A549 (cell line): ENCODE results near the gene CNBP. TPM values are rescaled to one million over a fixed set of nuclear protein-coding genes. Genes with fewer than 3 reads are reported as not detected.

Experiments used
- ATAC-seq, 2 experiments: fragments of 200-7000 bp in 1 of 2; fragments of >200 bp in 1 of 2; cut with Nextera tagmentation in 1 of 2; cut with Tn5 transposase in 1 of 2; 3 replicates each; pipeline versions ENCODE4 v1.8.0 to v1.9.1; 2018 to 2020; ENCODE audit warnings: mild to moderate bottlenecking in 1 of 2, moderate library complexity in 1 of 2
- CTCF ChIA-PET: fragments of 300-600 bp; sonication (Branson Sonifier 250); formaldehyde crosslinking; extraction: SDS; loops from one replicate; lab custom pipeline; 2021; ENCODE audit warnings: antibody characterized with exemption, inconsistent platforms; lab: Yijun Ruan, JAX
- POLR2A ChIA-PET: fragments of 350-600 bp; formaldehyde crosslinking; extraction: SDS; loops from one replicate; lab custom pipeline; 2021; ENCODE audit warnings: antibody characterized with exemption, inconsistent platforms; lab: Yijun Ruan, JAX
- DNase-seq, 2 experiments: peaks; one replicate each; pipeline versions ENCODE4 v3.0.0 to v3.0.0-alpha.2; 2011 to 2016; ENCODE audit warnings: low read depth in 1 of 2, low spot score in 1 of 2
- FAIRE-seq: peaks from 2 replicates; lab custom pipeline; 2011; peaks lifted over from hg19 to GRCh38; lab: Jason Lieb, UNC
- H3K27ac ChIP-seq, 2 experiments: fragments of >200 bp; sonication (Bioruptor Twin); formaldehyde crosslinking; 3 replicates each; pipeline ENCODE4 v1.5.1; 2016 to 2017
- H3K4me1 ChIP-seq: fragments of >200 bp; sonication (Bioruptor Twin); formaldehyde crosslinking; 3 replicates; pipeline ENCODE4 v1.6.1; 2016
- H3K4me2 ChIP-seq: fragments of >200 bp; sonication (Bioruptor Twin); formaldehyde crosslinking; 3 replicates; pipeline ENCODE4 v1.6.1; 2016
- H3K4me3 ChIP-seq: fragments of >200 bp; sonication (Bioruptor Twin); formaldehyde crosslinking; 3 replicates; pipeline ENCODE4 v1.5.1; 2016
- H3K9me3 ChIP-seq: fragments of >200 bp; sonication (Bioruptor Twin); formaldehyde crosslinking; 3 replicates; pipeline ENCODE4 v1.6.1; 2016
- ATOH8 ChIP-seq: fragments of 250-450 bp; sonication (Bioruptor Pico); IDR thresholded peaks from 2 replicates; pipeline ENCODE4 v1.5.0; 2020; ENCODE audit warnings: low read depth, mild to moderate bottlenecking, moderate library complexity
- CBX8 ChIP-seq: fragments of 200-600 bp; sonication (generic); IDR thresholded peaks from 2 replicates; pipeline ENCODE4 v1.6.1; 2016
- CEBPB ChIP-seq, 2 experiments: fragments of >200 bp in 1 of 2; sonication (Bioruptor Twin) in 1 of 2; formaldehyde crosslinking in 1 of 2; IDR thresholded peaks; 2 replicates each; pipeline ENCODE4 v1.6.1; 2012 to 2016
- ELK1 ChIP-seq: fragments of 150-350 bp; IDR thresholded peaks from 2 replicates; pipeline ENCODE4 v1.6.1; 2014; ENCODE audit warnings: low read depth, mild to moderate bottlenecking, low read length
- HEYL ChIP-seq: fragments of 250-450 bp; sonication (Bioruptor Pico); IDR thresholded peaks from 2 replicates; pipeline ENCODE4 v1.8.0; 2021; ENCODE audit warnings: mild to moderate bottlenecking, moderate library complexity
- HOXB5 ChIP-seq: fragments of 250-450 bp; sonication (Bioruptor Pico); IDR thresholded peaks from 2 replicates; pipeline ENCODE4 v1.5.0; 2020; ENCODE audit warnings: mild to moderate bottlenecking, moderate library complexity
- KDM1A ChIP-seq: fragments of 200-600 bp; sonication (generic); IDR thresholded peaks from 2 replicates; pipeline ENCODE4 v1.6.1; 2016; ENCODE audit warnings: low read depth, mild to moderate bottlenecking
- MYC ChIP-seq: IDR thresholded peaks from 2 replicates; pipeline ENCODE4 v1.6.1; 2012; ENCODE audit warnings: mild to moderate bottlenecking, inconsistent platforms, low read length, improper control_type of control experiment, borderline replicate concordance
- NR3C1 ChIP-seq: fragments of >200 bp; sonication (Bioruptor Twin); formaldehyde crosslinking; IDR thresholded peaks from 3 replicates; pipeline ENCODE4 v1.6.1; 2017
- RFX5 ChIP-seq: fragments of 450-650 bp; IDR thresholded peaks from 2 replicates; pipeline ENCODE4 v1.7.1; 2014; ENCODE audit warnings: antibody characterized with exemption, mild to moderate bottlenecking, moderate library complexity
- SREBF2 ChIP-seq: fragments of 450-650 bp; IDR thresholded peaks from 2 replicates; pipeline ENCODE4 v1.6.1; 2014; ENCODE audit warnings: mild to moderate bottlenecking, moderate library complexity
- TFCP2L1 ChIP-seq: fragments of 250-450 bp; sonication (Bioruptor Pico); IDR thresholded peaks from 2 replicates; pipeline ENCODE4 v1.5.0; 2021; ENCODE audit warnings: mild to moderate bottlenecking
- TP53 ChIP-seq: fragments of 250-450 bp; sonication (Bioruptor Pico); IDR thresholded peaks from 2 replicates; pipeline ENCODE4 v1.5.0; 2021; ENCODE audit warnings: mild to moderate bottlenecking, moderate library complexity
- USF2 ChIP-seq: fragments of 450-650 bp; IDR thresholded peaks from 2 replicates; pipeline ENCODE4 v1.6.1; 2014; ENCODE audit warnings: antibody characterized with exemption
- ZC3H11A ChIP-seq: fragments of 450-650 bp; IDR thresholded peaks from 2 replicates; pipeline ENCODE4 v1.6.1; 2014; ENCODE audit warnings: antibody characterized with exemption, mild to moderate bottlenecking
- ZFP36 ChIP-seq: fragments of 450-650 bp; IDR thresholded peaks from 2 replicates; pipeline ENCODE4 v1.6.1; 2014; ENCODE audit warnings: borderline replicate concordance; ENCODE audit not compliant: partially characterized antibody
- WGBS: methylation state at CpG from one replicate; pipeline ENCODE4 v1.1.6; 2017; ENCODE audit errors: missing lambda C conversion rate; 5-methylcytosine and 5-hydroxymethylcytosine counted together
- polyA plus RNA-seq, 4 experiments: library from polyadenylated mRNA; depleted of rRNA in 3 of 4; stranded (reverse); fragments of >200 nt; fragmentation: RNase III in 1 of 4; extraction: RNeasy Plus Mini Kit Qiagen cat#74134 plus additional on column Dnase treatment in 1 of 4; gene quantifications; 2 replicates in 3 of 4; 3 replicates in 1 of 4; pipeline ENCODE4 v1.2.3, GENCODE V29; 2011 to 2017
- TF ChIP-seq, protein P1 (sequence below): IDR thresholded peaks from 2 replicates; pipeline ENCODE4 v1.6.1; 2012; ENCODE audit warnings: low read depth, borderline replicate concordance
- TF ChIP-seq, protein P2 (sequence below): fragments of 250-450 bp; sonication (Bioruptor Pico); IDR thresholded peaks from 2 replicates; pipeline ENCODE4 v1.5.0; 2021; ENCODE audit warnings: mild to moderate bottlenecking, moderate library complexity, borderline replicate concordance
- TF ChIP-seq, protein P3 (sequence below): fragments of >200 bp; sonication (Bioruptor Twin); formaldehyde crosslinking; IDR thresholded peaks from 3 replicates; pipeline ENCODE4 v1.5.1; 2016

The CNBP gene
- polyA plus RNA-seq, 2 of the 4 experiments (the other 2 are of a cell fraction), result 312 to 365 TPM

DNA sequence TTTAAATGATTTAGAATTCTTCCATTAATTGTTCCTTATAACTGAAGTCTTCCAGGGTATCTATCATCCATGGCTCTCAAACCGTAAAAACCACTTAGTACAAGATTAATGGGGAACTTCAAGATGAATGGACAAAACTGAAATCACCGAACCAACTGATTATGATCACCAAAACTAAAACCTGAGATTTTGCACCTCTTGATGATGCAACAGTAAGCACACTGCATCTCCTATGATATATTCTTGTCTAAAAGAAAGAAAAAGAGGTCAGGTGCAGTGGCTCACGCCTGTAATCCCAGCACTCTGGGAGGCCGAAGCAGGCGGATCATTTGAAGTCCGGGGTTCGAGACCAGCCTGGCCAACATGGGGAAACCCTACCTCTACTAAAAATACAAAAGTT, 19.2 kb downstream of the CNBP start:
- no peak overlapping the region for H3K4me3 ChIP-seq
- no peak overlapping the region for H3K4me2 ChIP-seq
- CTCF ChIA-PET, result interaction anchor here (1.8 kb wide), 1 partner anchor 194 kb away, joined by 5 read pairs; no protein-coding TSS in a partner anchor
- POLR2A ChIA-PET, result interaction anchor here (0.6 kb wide), 1 partner anchor 12 kb away, joined by 3 read pairs; no protein-coding TSS in a partner anchor
- TF ChIP-seq TP53 (CRISPR knock-in tag) (no peak), MYC (no peak), HOXB5 (no peak), USF2 (no peak), CEBPB (IDR thresholded peaks at IDR 0.05) (peak in 1 of 2 experiments; percentile 11; a peak in 1 of 4 replicates)
- TF ChIP-seq, protein P1, sequence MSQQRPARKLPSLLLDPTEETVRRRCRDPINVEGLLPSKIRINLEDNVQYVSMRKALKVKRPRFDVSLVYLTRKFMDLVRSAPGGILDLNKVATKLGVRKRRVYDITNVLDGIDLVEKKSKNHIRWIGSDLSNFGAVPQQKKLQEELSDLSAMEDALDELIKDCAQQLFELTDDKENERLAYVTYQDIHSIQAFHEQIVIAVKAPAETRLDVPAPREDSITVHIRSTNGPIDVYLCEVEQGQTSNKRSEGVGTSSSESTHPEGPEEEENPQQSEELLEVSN, result no peak
- TF ChIP-seq, all 56 proteins: peak for 1
- Histone ChIP-seq H3K27ac (no peak overlapping the region), H3K4me1 (peaks cover 11% of the 10 kb centered on the region; the same call in 2 of the 3 replicates), H3K9me3 (no peaks in the 10 kb centered on the region)
- FAIRE-seq (no peak), DNase-seq (no peak), ATAC-seq (no peak)
- 91% methylated on average over 7 of the region's 7 CpGs for WGBS

GRCh38 chr3:129162729-129163579, 20.7 kb downstream of the CNBP start:
- H3K9me3 ChIP-seq, result no peaks in the 10 kb centered on the region
- ChIA-PET POLR2A (interaction anchor here (1.6 to 2.2 kb wide), 5 partner anchors 21 to 192 kb away, joined by 7 to 24 read pairs (median 8); partner anchors contain the start of genes CNBP and COPG1), CTCF (interaction anchor here (0.6 to 4.3 kb wide), 10 partner anchors 8 to 193 kb away, joined by 3 to 83 read pairs (median 8); partner anchors contain the start of gene COPG1)
- peak in 1 of 2 experiments; percentile 17 for DNase-seq
- peak overlapping the region in 1 of 2 experiments; percentile 95; a peak in 1 of 6 replicates for H3K27ac ChIP-seq
- peak in 1 of 2 experiments; percentile 15; a peak in 2 of 6 replicates for ATAC-seq
- TF ChIP-seq CBX8 (no peak), ZC3H11A (no peak), TFCP2L1 (no peak)
- no peak overlapping the region for H3K4me3 ChIP-seq
- peaks cover 16% of the 10 kb centered on the region; the same call in 2 of the 3 replicates for H3K4me1 ChIP-seq
- WGBS, result 82% methylated on average over 5 of the region's 5 CpGs
- H3K4me2 ChIP-seq, result peak overlapping the region; percentile 95
- no peak for FAIRE-seq

GRCh38 chr3:129161860-129162271, 21.8 kb downstream of the CNBP start:
- ChIA-PET POLR2A (interaction anchor here (0.6 to 2.2 kb wide), 10 partner anchors 22 to 191 kb away, joined by 3 to 24 read pairs (median 7); partner anchors contain the start of genes CNBP, COPG1 and RAB43), CTCF (interaction anchor here (0.6 to 4.3 kb wide), 20 partner anchors 9 to 192 kb away, joined by 3 to 83 read pairs (median 4); partner anchors contain the start of gene COPG1)
- Histone ChIP-seq H3K4me2 (peak overlapping the region; percentile 95), H3K9me3 (no peaks in the 10 kb centered on the region), H3K27ac (peak overlapping the region; percentile 95 to 100), H3K4me3 (peak overlapping the region; percentile 85), H3K4me1 (peaks cover 16% of the 10 kb centered on the region; the same call in 2 of the 3 replicates)
- peak in 1 of 2 experiments; percentile 40 for DNase-seq
- FAIRE-seq, result no peak
- peak; percentile 46 to 51 for ATAC-seq
- WGBS, result 4% methylated on average over 12 of the region's 12 CpGs
- TF ChIP-seq ATOH8 (no peak), KDM1A (no peak), ZFP36 (no peak), SREBF2 (no peak), HEYL (no peak), MYC (no peak), RFX5 (no peak), NR3C1 (no peak), ZC3H11A (no peak), TFCP2L1 (no peak), ELK1 (no peak), USF2 (no peak)
- TF ChIP-seq, protein P2, sequence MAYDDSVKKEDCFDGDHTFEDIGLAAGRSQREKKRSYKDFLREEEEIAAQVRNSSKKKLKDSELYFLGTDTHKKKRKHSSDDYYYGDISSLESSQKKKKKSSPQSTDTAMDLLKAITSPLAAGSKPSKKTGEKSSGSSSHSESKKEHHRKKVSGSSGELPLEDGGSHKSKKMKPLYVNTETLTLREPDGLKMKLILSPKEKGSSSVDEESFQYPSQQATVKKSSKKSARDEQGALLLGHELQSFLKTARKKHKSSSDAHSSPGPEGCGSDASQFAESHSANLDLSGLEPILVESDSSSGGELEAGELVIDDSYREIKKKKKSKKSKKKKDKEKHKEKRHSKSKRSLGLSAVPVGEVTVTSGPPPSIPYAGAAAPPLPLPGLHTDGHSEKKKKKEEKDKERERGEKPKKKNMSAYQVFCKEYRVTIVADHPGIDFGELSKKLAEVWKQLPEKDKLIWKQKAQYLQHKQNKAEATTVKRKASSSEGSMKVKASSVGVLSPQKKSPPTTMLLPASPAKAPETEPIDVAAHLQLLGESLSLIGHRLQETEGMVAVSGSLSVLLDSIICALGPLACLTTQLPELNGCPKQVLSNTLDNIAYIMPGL (CRISPR knock-in tag), result no peak
- TF ChIP-seq, protein P3, sequence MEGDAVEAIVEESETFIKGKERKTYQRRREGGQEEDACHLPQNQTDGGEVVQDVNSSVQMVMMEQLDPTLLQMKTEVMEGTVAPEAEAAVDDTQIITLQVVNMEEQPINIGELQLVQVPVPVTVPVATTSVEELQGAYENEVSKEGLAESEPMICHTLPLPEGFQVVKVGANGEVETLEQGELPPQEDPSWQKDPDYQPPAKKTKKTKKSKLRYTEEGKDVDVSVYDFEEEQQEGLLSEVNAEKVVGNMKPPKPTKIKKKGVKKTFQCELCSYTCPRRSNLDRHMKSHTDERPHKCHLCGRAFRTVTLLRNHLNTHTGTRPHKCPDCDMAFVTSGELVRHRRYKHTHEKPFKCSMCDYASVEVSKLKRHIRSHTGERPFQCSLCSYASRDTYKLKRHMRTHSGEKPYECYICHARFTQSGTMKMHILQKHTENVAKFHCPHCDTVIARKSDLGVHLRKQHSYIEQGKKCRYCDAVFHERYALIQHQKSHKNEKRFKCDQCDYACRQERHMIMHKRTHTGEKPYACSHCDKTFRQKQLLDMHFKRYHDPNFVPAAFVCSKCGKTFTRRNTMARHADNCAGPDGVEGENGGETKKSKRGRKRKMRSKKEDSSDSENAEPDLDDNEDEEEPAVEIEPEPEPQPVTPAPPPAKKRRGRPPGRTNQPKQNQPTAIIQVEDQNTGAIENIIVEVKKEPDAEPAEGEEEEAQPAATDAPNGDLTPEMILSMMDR, result no peak
- TF ChIP-seq, protein P1, result no peak
